NCI-H187 (cell line): Measurements from ENCODE around the gene ASAP3.

ENCODE experiments used
- DNase-seq, 2 experiments: peaks; one replicate each; lab custom pipeline; 2025; lab: John Stamatoyannopoulos, UW

Gene ASAP3

DNA sequence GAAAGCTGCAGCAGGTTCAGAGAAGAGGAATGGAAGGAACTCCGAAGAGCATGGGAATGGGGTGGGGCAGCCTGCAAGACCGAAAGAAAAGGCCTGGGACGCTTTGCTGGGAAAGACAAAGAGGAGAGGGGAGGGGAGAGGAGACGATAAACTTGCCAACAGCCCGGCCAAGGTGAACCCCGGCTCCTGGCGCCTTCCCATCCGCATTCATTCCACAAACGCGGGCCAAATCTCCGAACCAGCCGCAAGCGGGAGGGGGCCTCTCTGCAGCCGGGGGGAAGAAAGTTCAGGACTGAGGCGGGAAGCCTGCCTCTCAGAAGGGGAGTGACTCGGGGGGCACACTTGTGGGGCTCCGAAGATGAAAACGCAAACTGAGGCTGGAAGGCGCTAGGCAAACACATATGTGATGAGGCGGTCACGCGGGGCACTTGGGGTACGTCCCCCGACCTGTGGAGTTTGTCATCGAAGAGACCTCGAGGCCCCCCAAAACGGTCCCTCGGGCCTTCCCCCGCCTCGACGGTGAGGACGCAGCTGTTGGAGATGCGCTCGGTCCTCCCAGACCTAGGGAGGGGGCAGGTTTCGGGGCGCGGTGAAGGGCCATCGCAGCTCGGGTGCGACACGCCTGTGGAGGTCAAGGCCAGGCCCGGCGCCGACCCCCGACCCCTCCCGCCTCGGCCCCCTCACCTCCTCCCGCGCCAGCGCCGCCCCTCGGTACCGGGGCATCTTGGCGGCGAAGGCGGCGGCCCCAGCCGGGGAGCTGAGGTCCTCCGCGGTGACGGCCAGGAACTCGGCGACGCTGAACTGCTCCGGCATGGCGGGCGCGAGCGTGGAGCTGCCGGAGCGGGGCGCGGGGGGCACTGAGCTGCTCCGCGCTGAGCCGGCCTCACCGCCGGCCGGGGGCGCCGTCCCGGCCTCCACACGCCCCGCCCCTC, at the start of gene ASAP3:
Gene ASAP3 (minus strand): TSS at position 859 of the 932 bp plus-strand sequence. CDS start 46 bp downstream, at position 813.
- DNase-seq = no peak

DNA sequence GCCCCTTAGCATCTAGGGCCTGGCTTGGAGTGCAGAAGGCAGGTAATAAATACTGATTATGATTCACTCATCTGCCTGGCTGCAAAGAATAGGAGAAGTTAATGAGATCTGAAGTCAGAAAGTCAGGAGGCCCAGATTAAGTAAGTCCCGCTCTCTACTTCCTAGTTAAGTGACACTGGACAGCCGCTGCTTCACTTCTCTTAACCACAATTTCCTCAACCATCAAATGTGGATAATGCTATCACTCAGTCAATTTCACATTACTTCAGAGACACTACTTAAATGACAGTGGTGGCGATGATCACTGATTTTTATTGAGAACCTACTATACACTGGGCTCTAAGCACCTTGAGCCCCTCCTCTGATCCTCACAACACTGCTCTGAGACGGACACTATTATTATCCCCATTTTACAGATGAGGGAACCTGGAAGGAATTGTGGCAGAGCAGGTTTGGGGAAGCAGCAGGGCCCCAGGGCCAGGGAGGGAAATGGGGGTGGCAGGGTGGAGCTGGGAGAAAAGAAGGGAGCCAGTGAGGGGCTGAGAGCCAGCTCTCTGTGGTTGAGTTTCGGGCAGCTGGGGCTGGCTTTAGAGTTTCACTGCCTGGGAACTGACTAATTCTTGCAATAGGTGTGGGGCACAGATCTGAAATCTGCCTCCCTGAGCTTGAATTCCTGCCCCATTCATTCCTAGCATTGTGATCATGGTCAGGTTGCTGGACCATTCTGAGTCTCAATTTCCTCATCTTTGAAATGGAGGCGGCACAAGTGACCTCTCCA, 49.5 kb upstream of the ASAP3 start:
- DNase-seq = no peak

DNA sequence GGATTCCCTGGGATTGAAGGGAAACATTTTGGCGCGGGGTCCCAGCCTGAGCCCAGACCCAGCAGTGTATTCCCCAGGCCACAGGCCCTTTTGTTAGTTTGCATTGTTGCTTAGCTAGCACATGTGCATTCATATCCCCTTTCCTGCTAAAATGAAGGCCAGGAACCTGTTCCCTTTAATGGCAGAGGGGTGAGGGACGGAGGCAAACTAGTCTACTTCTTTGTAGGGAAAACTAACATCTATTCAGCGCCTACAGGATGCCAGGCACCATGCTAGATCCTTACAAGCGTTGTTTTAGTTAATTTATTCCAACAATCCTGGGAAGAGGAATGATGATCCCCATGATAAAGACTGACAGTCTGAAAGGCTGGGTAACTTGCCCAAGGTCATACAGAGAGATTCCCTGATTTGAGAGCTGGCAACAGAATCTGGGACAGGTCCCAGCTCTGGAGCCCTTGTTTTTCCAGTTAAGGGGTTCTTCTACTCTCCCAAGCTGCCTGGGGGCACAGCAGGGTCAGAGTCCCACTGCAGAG, 47.6 kb upstream of the ASAP3 start:
- no peak for DNase-seq

DNA sequence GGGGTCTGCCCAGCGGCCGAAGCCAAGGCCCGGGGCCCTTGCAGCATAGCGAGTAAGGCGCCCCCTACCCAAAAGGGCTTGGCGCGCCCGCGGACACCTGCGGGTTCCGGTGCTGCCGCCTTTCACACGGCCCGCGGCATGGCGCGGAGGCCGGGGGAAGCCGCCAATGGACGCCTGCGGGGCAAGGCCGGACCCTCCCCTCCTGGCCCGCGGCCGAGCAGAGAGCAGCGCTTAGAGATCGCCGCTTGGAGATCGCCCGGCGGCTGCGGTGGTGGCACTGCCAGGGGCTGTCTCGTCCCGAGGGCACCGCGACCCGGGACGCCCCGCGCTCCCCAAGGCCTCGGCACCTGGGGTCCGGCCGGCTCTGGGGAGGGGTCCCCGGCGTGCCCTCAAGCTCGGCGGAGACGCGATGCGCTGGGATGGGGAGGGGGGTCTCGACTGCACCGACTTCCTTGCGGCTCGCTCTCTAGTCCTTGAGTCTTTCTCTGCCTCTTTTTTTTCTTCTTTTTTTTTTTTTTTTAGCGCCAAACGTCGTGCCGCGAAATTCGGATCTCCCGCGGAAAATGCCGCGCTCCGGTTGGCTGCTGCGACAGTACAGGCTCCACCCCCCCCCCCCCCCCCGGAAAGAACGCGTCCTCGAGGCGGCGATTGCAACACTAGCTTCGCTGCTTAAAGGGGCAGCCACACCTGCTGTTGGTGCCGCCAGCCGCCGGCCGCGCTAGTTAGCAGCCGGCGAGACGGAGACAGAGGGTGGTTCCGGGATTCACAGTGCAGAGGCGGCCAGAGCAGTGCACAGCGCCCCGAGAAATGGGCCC, 47.0 kb upstream of the ASAP3 start, which contains the start of gene E2F2:
Gene E2F2 (minus strand): TSS at position 487 of the 815 bp plus-strand sequence. CDS start 440 bp downstream, at position 47.
- peak; percentile 63 to 77 for DNase-seq

DNA sequence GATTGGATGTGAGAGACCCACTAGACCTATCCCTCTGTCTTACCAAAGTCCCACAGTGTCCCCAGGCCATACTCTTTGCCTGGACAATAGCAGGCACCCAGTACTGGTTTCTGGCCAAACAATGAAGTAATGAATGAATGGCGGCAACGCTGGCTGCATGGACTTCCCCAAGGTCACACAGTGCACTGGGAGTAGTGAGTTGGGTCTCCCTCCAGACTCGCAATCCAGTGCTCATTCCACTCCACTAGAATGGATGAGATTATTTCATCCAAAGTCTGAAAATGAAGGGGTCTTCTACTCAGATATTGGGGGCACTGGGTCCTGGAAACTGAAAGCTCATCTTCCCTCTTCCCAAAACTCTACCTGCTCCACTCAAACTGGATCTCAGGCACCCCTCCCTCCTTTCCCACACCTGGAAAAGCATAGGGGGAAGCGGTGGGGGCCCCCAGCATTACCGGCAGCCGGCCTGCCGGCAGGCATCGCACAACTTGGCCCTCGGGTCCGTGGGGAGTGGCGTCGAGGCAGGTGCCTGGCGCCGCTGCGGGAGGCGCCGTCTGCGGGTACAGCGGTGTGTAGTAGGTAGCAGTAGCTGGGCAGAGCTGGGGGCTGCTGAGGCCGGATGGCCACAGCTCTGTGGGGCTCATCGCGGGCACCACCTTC, 46.2 kb upstream of the ASAP3 start:
- DNase-seq = no peak

DNA sequence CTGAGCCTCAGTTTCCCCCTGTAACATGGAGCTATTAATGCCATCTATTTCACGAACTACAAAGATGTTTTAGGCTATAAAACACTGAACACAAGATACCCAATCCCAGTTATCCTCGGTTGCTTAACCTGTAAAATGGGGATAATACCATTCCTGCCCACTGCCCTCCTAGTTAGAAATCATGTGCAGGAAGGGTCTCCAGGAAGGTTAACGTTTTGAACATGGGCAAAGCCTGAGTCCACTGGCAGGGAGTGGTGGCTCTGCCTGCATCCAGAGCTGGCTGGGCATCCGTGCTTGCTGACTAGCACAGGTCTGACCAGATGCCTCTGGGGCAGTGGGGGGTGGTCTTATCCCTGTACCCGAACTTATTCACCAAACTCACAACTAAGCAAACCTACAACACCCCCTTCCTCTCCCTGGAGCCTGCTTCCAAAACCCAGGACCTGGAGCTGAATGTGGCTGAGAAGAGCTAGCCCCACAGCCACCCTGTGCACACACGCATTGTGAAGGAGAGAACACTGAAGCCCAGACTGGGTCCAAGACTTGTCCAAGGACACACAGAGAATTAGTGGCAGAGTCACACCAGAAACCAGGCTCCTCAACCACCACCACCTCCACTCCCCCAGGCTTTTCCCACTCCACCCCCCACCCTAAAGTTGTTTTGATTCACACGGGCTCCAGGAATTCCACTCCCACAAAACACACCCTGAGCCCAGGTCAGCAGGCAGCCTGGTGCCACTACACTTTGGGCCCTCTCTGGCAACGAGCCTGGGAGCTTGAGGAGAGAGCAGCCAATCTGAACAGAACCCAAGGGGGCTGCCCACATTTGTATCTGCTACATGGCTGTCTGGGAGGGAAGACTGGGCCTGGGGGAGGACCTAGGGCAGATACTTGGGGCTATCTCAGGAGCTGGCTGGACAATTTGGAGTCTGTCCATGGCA, 45.4 kb upstream of the ASAP3 start:
- peak in 1 of 2 experiments; percentile 24 for DNase-seq

DNA sequence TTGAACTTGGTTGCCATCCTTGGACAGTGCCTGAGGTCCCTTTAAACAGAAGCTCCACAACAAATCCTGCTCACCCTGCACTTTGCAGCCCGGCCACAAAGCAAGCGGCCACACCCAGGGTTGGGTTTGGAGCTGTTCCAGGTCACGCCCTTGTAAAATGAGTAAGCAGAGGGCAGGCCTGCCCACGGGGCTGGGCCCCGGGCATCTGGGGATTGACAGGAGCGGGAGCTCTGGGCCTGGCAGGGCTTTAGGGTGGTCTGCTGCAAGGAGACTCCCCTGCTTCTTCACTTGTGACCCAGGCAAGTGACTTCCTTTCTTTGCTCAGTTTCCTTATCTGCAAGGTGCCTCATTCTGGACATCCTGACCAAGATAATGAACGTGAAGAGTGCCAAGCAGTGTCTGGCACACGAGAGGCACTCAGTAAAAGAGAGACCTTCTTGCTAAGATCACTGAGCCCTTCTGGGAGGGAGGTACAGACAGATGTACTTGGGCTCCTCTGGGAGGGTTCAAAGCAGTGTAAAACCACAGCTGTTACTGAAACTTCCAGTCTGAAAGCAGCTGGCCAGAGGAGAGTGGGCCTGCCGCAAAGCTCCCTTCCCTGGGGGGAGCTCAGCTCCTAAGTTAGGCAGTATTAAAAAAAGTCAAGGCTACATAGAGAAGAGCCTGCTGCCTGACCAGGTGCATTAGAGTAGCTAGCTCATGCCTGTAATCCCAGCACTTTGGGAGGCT, 44.4 kb upstream of the ASAP3 start:
- peak; percentile 77 to 87 for DNase-seq

DNA sequence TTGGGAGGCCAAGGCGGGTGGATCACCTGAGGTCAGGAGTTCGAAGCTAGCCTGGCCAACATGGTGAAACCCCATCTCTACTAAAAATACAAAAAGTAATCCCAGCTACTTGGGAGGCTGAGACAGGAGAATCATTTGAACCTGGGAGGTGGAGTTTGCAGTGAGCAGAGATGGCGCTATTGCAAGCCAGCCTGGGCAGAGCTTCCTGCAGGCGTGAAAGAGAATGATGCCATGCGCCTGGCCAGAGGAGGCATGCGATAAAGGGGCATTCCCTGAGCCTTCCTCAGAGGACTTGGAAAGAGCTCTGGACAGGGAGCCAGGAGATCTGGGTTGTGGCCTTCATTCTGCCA, 43.9 kb upstream of the ASAP3 start:
- no peak for DNase-seq

DNA sequence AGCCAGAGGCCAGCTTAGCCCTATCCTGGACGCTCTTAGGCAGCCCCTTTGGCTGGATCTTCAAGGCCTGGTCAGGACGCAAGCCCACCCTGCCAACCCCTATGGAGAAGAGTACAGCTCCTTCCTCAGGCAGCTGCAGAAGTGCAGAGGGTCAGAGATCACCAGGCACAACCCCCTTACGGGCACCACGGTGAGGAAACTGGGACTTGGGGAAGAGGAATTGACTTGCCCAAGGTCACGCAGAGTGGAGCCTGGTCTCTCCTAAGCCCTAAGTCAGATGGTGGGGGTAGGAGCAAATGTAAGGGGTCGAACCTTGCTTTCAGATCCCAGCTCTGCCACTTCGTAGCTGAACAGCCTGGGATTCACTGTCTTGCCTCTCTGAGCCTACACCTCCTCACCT, 43.4 kb upstream of the ASAP3 start:
- no peak for DNase-seq

DNA sequence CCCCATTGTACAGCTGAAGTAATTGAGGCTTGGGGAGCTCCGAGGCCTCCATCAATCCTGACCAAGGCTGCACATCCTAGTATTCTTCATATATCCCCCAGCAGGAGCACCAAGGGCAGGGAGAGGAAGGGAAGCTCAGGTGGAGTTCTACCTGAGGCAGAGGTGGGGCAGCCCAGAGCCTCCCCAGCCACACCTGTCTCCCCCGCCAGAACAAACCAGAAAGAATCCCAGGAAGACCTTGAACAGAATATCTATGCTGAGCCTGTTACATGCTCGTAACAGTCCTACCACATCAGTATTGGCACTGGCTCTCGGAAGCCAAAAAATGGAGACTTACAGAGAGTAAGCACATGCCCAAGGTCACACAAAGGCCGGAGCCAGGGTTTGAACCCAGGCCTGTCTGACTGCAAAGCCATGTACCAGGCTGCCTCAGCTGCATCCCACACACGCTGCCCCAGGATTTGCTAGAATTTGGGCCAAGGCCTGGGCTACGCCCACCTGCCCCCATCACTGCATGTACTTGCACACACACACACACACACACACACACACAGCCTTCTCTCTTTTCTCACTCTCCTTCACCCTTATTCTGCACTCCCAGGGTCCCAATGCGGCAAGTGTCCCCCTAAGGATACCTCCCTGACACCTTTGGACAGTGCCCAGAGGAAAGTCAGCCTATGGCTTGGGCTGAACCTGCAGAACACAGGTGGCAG, 42.5 kb upstream of the ASAP3 start:
- no peak for DNase-seq

DNA sequence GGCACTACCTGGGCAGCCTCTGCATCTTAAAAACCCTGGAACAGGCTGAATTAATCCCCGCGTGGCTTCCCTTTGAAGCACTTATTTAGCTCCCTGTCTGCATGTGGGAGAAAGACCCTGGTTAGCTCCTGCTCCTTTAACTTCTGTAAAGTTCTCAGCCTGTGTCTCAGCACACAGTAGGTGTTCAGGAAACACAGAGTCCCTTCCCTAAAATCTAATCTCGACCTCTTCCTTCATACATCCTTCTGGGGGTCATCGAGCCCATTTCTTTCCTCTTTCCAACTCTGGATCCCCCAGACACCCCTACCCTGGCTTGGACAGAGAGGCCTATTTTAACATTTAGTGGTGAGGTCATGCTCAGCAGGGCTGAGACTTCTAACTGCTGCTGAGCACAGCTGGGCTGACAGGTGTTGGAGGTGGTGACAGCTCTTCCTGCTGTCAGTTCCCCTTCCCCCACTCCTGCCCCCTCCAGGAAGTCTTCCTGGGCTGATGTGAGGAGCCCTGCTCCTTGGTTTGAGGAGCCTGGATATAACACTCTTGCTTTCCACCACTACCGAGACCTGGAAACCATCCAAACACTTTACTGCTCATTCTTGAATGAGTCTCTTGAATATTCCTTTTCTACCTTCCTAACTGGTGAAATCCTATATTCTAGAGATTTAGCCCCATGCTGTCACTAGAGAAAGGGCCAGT, 41.7 kb upstream of the ASAP3 start:
- DNase-seq = no peak

DNA sequence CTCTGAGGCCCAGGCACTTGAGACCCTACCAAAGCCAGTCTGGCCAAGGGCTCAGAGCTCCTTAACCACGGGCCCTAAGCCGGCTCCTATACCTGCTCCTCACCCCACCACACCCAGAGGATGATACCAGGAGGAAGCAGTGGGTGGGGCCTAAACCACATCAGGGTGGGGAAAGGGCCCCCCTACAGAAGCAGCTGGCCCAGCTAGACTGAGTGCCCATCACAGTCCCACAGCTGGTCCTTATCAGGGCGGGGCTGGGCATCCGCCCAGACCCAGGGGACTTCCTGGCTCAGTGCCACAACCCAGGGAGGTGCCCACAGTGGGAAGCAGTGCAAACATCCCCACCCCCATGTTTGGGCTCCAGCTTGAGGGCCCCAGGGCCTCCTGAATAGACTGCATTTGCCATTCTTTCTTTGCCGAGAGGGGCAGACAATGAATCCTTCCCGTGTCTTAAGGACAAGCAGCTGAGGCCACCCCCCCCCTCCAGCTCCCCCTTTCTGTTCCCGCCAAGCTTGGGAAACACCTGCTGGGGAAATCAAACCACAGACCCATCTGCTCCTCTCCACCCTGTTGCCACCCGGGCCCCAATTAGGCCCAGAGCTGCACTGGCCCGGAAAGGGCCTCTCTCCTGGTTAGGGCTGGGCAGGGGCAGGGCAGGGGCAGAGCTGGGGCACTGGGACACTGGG, 40.9 kb upstream of the ASAP3 start:
- peak; percentile 85 to 87 for DNase-seq

DNA sequence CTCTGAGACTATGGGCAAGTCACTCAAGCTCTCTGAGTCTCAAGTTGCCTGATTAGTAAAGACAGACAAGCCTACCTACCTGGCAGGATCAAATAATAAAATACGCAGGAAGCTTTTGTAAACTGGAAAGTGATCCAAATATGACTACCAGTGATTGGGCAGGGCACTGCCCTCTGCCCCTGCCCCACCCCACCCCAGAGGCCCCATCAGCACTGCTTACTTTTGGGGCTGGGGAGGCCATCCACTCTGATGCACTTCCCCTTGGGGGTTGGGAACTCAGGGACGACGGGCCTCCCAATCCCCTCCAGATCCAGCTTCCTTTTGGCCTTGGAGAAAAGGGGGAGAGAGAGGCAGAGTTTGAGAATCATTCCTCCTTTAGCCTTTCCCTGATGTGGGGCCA, 40.2 kb upstream of the ASAP3 start:
- no peak for DNase-seq

DNA sequence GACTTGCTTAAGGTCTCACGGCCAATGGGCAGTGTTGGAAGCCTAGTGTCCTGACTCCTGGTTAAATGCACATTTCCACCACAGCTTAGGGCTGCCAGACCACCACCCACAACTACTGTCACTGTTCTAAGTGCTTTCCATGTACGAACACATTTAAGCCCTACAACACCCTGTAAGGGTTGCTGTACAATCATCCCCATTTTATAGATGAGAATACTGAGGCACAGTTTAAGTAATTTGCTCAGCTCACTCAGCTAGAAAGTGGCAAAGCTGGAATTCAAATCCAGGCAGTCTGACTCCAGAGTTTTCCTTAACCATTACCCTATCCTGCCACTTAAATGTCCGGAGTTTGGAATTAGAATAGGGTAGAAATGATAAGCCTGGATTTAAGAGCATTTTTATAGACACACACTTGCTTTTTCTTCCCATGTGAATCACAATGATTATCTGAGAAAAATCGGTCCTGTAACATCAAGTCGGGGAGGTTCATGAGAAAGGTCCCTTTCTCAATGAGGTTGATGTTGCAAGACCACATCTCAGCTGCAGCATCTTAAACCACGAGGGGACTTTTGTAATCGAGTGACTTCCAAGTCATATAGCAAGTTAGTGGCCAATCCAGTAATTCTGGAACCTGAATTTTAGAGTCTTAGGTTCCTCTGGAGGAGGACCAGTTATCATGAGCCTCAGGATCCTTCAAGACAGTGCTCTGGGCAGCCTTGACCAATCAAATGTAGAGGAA, 38.4 kb upstream of the ASAP3 start:
- DNase-seq = no peak

DNA sequence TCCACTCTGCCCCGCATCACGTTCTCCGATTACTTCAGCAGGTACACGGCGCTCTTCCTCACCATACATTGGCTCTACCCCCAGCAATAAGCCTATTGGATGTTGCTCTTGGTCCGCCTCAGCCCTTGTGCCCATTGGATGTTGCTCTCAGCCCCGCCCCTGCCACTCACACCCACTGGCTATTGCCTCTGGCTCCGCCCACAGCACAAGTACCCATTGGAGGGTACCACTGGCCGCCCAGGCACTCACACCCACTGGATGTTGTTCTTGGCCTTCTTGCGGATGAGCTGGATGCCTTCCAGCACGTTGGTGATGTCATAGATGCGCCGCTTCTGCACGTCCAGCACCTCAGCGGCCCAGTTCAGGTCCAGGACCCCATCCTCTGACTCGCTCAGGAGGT, 37.6 kb upstream of the ASAP3 start:
- DNase-seq = no peak

DNA sequence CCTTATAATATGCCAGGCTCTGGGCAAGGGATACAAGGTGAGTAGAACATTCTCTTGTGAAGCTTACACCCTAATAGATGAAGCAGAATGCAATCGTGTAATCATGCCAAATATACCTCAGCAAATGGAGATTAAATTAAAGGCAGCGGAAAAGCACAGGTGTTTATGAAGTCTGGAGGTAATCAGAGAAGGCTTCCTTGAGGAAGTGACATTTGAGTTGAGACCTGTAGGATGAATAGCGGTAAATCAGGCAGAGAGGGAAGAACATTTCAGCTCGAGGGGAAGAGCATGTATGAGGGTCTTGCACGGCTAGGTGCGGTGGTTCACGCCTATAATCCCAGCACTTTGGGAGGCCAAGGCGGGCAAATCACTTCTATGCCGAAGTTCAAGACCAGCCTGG, 33.6 kb upstream of the ASAP3 start:
- DNase-seq = no peak

DNA sequence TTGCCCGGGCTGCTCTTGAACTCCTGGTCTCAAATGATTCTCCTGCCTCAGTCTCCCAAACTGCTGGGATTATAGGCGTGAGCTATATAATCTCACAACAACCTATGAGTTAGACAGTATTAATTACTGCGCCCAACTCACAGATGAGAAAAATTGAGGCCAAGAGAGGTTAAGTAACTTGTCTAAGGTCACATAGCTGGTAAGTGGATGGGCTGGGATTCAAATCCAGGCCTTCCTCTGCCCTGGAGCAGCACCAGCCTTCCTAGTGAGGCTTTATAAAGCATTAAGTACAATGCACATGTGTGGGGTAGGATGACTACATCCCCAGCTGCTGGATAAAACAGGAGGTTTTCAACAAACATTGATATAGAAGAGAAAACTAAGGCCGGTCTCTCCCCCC, 31.9 kb upstream of the ASAP3 start:
- DNase-seq = no peak
